Measurements from ENCODE around the gene MLLT10.

DNA sequence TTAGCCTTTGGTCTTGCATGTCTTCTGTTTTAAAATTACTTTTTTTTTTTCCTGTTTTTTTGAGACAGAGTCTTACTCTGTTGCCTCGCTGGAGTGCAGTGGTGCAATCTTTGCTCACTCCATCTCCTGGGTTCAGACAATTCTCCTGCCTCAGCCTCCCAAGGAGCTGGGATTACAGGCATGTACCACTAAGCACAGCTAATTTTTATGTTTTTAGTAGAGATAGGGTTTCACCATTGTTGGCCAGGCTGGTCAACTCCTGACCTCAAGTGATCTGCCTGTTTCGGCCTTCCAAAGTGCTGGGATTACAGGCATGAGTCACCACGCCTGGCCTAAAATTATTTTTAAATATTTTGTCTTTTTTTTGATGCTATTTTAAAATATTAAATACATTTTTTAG is 38.5 kb downstream of the MLLT10 start:
- no peak for TF ChIP-seq PHF8 (conservative IDR thresholded peaks at IDR 0.05; ENCODE audit: low read depth, low read length)
- no peak for TF ChIP-seq POLR2A (IDR thresholded peaks at IDR 0.05; ENCODE audit: control extremely low read depth in 1 of 2, low read depth in 2 of 2, low read length in 2 of 2)
- TF ChIP-seq, protein P1, sequence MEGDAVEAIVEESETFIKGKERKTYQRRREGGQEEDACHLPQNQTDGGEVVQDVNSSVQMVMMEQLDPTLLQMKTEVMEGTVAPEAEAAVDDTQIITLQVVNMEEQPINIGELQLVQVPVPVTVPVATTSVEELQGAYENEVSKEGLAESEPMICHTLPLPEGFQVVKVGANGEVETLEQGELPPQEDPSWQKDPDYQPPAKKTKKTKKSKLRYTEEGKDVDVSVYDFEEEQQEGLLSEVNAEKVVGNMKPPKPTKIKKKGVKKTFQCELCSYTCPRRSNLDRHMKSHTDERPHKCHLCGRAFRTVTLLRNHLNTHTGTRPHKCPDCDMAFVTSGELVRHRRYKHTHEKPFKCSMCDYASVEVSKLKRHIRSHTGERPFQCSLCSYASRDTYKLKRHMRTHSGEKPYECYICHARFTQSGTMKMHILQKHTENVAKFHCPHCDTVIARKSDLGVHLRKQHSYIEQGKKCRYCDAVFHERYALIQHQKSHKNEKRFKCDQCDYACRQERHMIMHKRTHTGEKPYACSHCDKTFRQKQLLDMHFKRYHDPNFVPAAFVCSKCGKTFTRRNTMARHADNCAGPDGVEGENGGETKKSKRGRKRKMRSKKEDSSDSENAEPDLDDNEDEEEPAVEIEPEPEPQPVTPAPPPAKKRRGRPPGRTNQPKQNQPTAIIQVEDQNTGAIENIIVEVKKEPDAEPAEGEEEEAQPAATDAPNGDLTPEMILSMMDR (IDR thresholded peaks at IDR 0.05; ENCODE audit: control extremely low read depth in 1 of 3, insufficient read depth in 1 of 3, low read depth in 1 of 3, low read length in 3 of 3), result no peak
- no peak for TF ChIP-seq BRCA1 (IDR thresholded peaks at IDR 0.05; ENCODE audit: low read depth, low read length)
- TF ChIP-seq, protein P2, sequence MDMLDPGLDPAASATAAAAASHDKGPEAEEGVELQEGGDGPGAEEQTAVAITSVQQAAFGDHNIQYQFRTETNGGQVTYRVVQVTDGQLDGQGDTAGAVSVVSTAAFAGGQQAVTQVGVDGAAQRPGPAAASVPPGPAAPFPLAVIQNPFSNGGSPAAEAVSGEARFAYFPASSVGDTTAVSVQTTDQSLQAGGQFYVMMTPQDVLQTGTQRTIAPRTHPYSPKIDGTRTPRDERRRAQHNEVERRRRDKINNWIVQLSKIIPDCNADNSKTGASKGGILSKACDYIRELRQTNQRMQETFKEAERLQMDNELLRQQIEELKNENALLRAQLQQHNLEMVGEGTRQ (IDR thresholded peaks at IDR 0.05; ENCODE audit: low read length), result no peak
- TF ChIP-seq, protein P3, sequence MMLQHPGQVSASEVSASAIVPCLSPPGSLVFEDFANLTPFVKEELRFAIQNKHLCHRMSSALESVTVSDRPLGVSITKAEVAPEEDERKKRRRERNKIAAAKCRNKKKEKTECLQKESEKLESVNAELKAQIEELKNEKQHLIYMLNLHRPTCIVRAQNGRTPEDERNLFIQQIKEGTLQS (IDR thresholded peaks at IDR 0.05; ENCODE audit: insufficient read depth, low read depth, low read length), result no peak
- no peak for TF ChIP-seq CREB1 (IDR thresholded peaks at IDR 0.05)
